OCI-LY3 (cell line): Measurements from ENCODE around the gene DDOST.

Experiments
- H2AFZ ChIP-seq: fragments of 200-600, 300-600 bp; shearing (Covaris generic); 2 replicates; pipeline ENCODE4 v1.6.0; 2014; ENCODE audit warnings: antibody characterized with exemption, low read depth, low read length
- H3K27ac ChIP-seq: fragments of 200-600, 300-600 bp; sonication (generic); 2 replicates; pipeline ENCODE4 v1.5.1; 2014; ENCODE audit warnings: mild to moderate bottlenecking, low read length, moderate library complexity, mixed read lengths
- H3K27me3 ChIP-seq: fragments of 200-600, 300-600 bp; sonication (generic); 2 replicates; pipeline ENCODE4 v1.6.1; 2014; ENCODE audit warnings: low read depth, low read length, mixed read lengths
- H3K36me3 ChIP-seq: fragments of 200-600, 300-600 bp; sonication (generic); replicated peaks from 2 replicates; pipeline ENCODE3; 2014; ENCODE audit warnings: low read depth, low read length, mixed read lengths
- H3K4me1 ChIP-seq: fragments of 300-600, 200-600 bp; sonication (generic); 2 replicates; pipeline ENCODE4 v1.6.1; 2014; ENCODE audit warnings: low read length, mixed read lengths
- H3K4me2 ChIP-seq: fragments of 200-600, 300-600 bp; sonication (generic); 2 replicates; pipeline ENCODE4 v1.6.1; 2014; ENCODE audit warnings: low read length, mixed read lengths
- H3K4me3 ChIP-seq: fragments of 300-600, 200-600 bp; sonication (generic); 2 replicates; pipeline ENCODE4 v1.5.1; 2014; ENCODE audit warnings: antibody characterized with exemption, mild to moderate bottlenecking, low read length, moderate library complexity
- H3K79me2 ChIP-seq: fragments of 300-600, 200-600 bp; shearing (Covaris generic); 2 replicates; pipeline ENCODE4 v1.6.1; 2014; ENCODE audit warnings: mild to moderate bottlenecking, low read length, mixed read lengths
- H3K9ac ChIP-seq: fragments of 300-600, 200-600 bp; shearing (Covaris generic); 2 replicates; pipeline ENCODE4 v1.6.0; 2014; ENCODE audit warnings: mild to moderate bottlenecking, low read length, moderate library complexity
- H3K9me3 ChIP-seq: fragments of 200-600, 300-600 bp; shearing (Covaris generic); 2 replicates; pipeline ENCODE4 v1.6.1; 2014; ENCODE audit warnings: low read length, mixed read lengths; ENCODE audit not compliant: insufficient read depth
- H4K20me1 ChIP-seq: fragments of 200-600, 300-600 bp; sonication (generic); 2 replicates; pipeline ENCODE4 v1.6.1; 2016; ENCODE audit warnings: low read length, mixed read lengths; ENCODE audit not compliant: insufficient read depth
- EZH2phosphoT487 ChIP-seq: fragments of 200-600 bp; shearing (Covaris generic); IDR thresholded peaks from 2 replicates; pipeline ENCODE4 v1.6.1; 2018; ENCODE audit warnings: antibody characterized with exemption, mixed run types, low read depth
- TF ChIP-seq, protein P1 (sequence below): fragments of 200-600, 300-600 bp; sonication (generic); IDR thresholded peaks from 2 replicates; pipeline ENCODE4 v1.5.1; 2014; ENCODE audit warnings: antibody characterized with exemption, low read length, low read depth

The DDOST gene

GRCh38 chr1:20703124-20703756, 42.1 kb upstream of the DDOST start:
- Histone ChIP-seq H2AFZ (no peak overlapping the region), H3K27me3 (no peaks in the 10 kb centered on the region), H3K9ac (no peak overlapping the region), H3K4me3 (no peak overlapping the region), H3K4me2 (no peak overlapping the region), H4K20me1 (no peaks in the 10 kb centered on the region), H3K9me3 (no peaks in the 10 kb centered on the region), H3K36me3 (no peaks in the 10 kb centered on the region), H3K4me1 (no peaks in the 10 kb centered on the region), H3K79me2 (no peaks in the 10 kb centered on the region), H3K27ac (no peak overlapping the region)
- TF ChIP-seq, protein P1, sequence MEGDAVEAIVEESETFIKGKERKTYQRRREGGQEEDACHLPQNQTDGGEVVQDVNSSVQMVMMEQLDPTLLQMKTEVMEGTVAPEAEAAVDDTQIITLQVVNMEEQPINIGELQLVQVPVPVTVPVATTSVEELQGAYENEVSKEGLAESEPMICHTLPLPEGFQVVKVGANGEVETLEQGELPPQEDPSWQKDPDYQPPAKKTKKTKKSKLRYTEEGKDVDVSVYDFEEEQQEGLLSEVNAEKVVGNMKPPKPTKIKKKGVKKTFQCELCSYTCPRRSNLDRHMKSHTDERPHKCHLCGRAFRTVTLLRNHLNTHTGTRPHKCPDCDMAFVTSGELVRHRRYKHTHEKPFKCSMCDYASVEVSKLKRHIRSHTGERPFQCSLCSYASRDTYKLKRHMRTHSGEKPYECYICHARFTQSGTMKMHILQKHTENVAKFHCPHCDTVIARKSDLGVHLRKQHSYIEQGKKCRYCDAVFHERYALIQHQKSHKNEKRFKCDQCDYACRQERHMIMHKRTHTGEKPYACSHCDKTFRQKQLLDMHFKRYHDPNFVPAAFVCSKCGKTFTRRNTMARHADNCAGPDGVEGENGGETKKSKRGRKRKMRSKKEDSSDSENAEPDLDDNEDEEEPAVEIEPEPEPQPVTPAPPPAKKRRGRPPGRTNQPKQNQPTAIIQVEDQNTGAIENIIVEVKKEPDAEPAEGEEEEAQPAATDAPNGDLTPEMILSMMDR: no peak
- no peak for TF ChIP-seq EZH2phosphoT487

DNA sequence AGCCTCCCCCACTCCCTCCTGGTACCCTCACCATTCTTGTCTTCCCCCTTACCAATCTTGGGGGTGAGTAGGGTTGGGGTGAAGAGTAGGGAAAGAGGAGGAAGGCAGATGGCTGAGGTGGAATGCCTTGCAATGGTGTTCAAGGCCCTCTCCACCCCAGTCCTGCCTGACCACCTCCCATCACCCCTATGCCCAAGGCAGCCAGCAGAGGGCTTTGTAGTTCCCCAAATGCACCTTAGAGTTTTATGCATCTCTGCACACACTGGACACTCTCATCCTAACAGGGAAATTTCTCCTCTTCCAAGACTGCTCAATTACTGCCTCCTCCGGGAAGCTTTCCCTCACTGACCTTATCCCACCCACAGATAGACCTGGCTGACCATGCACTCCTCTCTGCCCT, 41.2 kb upstream of the DDOST start:
- H3K4me3 ChIP-seq: no peak overlapping the region
- H4K20me1 ChIP-seq: no peaks in the 10 kb centered on the region
- no peaks in the 10 kb centered on the region for H3K27me3 ChIP-seq
- H3K4me2 ChIP-seq: no peak overlapping the region
- TF ChIP-seq, protein P1: no peak
- no peak for TF ChIP-seq EZH2phosphoT487
- H2AFZ ChIP-seq: no peak overlapping the region
- no peak overlapping the region for H3K27ac ChIP-seq
- no peaks in the 10 kb centered on the region for H3K36me3 ChIP-seq
- no peaks in the 10 kb centered on the region for H3K79me2 ChIP-seq
- H3K9ac ChIP-seq: no peak overlapping the region
- no peaks in the 10 kb centered on the region for H3K9me3 ChIP-seq
- no peaks in the 10 kb centered on the region for H3K4me1 ChIP-seq

DNA sequence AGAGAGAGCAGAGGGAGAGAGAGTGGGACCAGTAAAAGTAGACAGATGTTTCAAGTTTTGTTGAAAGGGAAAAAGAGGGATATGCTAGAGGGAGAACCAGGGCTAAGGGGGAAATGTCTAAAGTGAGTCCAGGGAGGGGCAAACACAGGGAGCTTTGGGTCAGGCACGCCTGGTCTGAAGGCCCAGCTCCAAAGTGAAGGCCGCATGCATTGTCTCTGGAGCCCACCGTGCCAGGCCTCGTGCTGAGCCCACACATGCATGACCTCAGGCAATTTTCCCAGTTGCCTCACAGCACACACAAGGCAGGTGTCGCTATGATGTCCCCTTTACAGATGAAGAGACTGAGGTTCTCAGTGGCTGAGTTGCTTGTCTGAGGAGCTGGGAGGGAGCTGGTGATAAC, 40.7 kb upstream of the DDOST start:
- Histone ChIP-seq H3K9me3 (no peaks in the 10 kb centered on the region), H3K36me3 (no peaks in the 10 kb centered on the region), H3K9ac (no peak overlapping the region), H3K27ac (no peak overlapping the region), H3K4me3 (no peak overlapping the region), H3K4me1 (no peaks in the 10 kb centered on the region; the same call in 1 of the 2 replicates), H3K4me2 (no peak overlapping the region), H2AFZ (no peak overlapping the region), H3K27me3 (no peaks in the 10 kb centered on the region), H4K20me1 (no peaks in the 10 kb centered on the region), H3K79me2 (no peaks in the 10 kb centered on the region)
- TF ChIP-seq, protein P1: no peak
- no peak for TF ChIP-seq EZH2phosphoT487

GRCh38 chr1:20701446-20701845, 40.3 kb upstream of the DDOST start:
- Histone ChIP-seq H3K36me3 (no peaks in the 10 kb centered on the region), H3K9ac (no peak overlapping the region), H3K4me1 (no peaks in the 10 kb centered on the region; the same call in 1 of the 2 replicates), H3K27me3 (no peaks in the 10 kb centered on the region), H4K20me1 (no peaks in the 10 kb centered on the region), H3K79me2 (no peaks in the 10 kb centered on the region), H3K27ac (no peak overlapping the region), H2AFZ (no peak overlapping the region), H3K4me3 (no peak overlapping the region), H3K9me3 (no peaks in the 10 kb centered on the region), H3K4me2 (no peak overlapping the region)
- TF ChIP-seq, protein P1: no peak
- no peak for TF ChIP-seq EZH2phosphoT487
